T-helper 1 cell (primary cell): ENCODE results near the gene PPP1R14C.
"Not testable (repeated sequence)": the region's sequence is repeated elsewhere in the genome, so short reads cannot be mapped to it uniquely, and the experiment has no call there.

Experiments used
- DNase-seq, 5 donors: peaks; one replicate each; pipeline ENCODE4 v3.0.0-alpha.2; 2012 to 2020
- total RNA-seq, 4 donors: gene quantifications; one replicate each; lab custom pipeline; 2026; lab: John Stamatoyannopoulos, UW

The PPP1R14C gene, protein sequence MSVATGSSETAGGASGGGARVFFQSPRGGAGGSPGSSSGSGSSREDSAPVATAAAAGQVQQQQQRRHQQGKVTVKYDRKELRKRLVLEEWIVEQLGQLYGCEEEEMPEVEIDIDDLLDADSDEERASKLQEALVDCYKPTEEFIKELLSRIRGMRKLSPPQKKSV
- total RNA-seq, result 0 reads per million in 4 donors

DNA sequence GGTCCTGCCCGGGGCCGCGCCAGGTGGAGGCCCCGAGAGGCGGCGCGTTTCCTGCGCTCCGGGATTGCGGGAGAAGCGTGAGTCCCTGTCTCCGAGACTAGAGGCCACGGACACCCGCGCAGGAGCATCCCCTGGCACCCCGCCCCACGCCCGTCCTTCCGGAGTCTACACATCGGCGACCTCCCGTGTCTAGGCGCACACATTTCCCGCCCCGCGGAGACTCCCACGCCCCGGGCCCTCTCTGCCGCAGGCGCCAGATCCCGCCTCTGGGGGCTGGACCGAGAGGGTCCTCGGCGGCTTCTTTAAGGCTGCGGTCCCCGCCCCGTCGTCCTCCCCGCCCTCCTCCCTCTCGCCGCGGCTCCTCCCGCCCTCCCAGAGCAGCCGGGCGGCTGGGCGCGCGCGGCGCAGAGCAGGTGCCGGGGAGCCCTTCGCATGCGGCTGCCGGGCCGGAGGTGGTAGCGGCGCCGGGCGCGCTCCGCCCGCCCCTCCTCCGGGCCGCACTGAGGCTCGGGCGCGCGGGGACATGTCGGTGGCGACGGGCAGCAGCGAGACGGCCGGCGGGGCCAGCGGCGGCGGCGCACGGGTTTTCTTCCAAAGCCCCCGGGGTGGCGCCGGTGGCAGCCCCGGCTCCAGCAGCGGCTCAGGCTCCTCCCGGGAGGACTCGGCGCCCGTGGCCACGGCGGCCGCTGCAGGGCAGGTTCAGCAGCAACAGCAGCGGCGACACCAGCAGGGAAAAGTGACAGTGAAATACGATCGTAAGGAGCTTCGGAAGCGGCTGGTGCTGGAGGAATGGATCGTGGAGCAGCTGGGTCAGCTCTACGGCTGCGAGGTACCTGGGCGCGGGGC lies at the start of gene PPP1R14C:
Gene PPP1R14C (plus strand): TSS at position 375 of the 846 bp plus-strand sequence. CDS start 149 bp downstream, at position 524.
- DNase-seq, result no peak

DNA sequence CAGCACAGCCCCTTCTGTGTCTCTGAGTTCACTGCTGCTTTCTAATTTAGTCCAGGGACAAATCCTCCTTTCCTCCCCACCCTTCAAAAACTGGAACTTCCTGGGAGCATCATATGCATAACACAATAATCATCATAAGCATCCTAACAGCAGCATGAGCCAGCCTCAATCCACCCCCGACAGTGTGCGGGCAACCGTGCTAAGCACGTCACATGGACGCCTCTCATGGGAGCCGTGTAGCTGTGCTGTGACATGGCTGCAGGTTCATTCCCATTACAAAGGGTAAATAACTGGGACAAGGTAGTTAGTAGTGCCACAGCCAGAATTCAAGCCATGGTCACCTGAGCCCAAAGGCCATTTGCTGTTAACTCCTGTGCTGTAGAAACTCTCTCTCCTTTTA lies 49.4 kb upstream of the PPP1R14C start:
- no peak for DNase-seq

DNA sequence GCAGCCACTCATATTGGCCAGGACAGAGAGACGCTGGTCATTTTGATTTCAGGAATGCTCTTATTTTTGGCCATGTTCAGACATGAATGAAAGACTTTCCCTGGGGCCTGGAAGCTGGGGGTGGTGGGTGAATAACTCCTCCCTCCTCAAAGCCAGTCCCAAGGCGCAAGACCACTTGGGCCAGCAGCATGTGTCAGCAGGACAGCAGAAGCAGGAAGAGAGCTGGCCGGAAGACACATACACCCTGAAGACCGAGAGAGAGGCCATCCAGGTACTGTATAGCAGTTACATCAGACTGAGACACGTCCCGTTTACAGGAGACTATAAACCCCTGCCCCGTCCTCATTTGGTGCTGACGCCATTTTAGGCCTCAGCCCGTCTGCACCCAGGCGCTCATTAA lies 44.7 kb upstream of the PPP1R14C start:
- DNase-seq, result no peak

DNA sequence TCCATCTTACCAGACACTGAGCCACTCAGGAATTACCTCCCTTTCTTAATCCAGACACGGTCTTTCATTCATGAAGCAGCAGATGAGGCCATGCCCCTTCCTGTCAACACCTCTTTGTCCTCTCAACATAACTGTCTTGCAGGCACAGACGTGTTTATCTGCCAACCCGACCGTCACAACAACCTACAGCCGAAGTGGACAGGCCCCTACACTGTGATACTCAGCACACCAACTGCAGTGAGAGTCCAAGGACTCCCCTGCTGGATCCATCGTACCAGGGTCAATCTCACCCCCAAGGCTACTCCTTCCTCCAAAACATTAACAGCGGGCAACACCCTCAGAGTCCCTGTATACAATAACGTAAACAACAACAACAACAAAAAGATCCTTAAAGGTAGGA lies 43.3 kb upstream of the PPP1R14C start:
- no peak for DNase-seq

DNA sequence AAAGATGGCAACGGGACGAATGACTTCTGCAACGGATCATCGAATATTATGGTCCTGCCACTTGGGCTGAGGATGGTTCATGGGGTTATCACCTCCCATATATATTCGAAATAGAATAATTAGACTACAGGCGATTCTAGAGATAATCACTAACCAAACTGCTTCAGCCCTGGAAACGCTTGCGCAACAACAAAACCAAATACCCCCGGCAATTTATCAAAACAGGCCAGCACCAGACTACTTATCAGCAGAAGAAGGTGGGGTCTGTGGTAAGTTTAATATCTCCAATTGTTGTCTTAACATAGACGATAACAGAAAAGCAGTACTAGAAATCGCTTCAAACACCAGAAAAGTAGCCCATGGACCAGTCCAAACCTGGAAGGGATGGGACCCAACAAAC lies 42.9 kb upstream of the PPP1R14C start:
- DNase-seq, result no peak

DNA sequence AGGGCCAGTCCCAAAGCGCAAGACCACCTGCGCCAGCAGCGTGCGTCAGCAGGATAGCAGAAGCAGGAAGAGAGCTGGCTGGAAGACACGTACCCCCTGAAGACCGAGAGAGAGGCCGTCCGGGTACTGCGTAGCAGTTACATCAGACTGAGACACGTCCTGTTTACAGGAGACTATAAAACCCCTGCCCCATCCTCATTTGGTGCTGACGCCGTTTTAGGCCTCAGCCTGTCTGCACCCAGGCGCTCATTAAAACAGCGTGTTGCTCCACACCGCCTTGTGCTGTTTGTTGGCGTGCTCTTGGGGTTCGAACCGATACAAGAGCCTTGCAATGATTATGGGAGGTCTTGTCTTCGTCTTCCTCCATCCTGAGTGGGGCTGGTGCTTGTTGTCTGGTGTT lies 42.1 kb upstream of the PPP1R14C start:
- DNase-seq, result no peak

DNA sequence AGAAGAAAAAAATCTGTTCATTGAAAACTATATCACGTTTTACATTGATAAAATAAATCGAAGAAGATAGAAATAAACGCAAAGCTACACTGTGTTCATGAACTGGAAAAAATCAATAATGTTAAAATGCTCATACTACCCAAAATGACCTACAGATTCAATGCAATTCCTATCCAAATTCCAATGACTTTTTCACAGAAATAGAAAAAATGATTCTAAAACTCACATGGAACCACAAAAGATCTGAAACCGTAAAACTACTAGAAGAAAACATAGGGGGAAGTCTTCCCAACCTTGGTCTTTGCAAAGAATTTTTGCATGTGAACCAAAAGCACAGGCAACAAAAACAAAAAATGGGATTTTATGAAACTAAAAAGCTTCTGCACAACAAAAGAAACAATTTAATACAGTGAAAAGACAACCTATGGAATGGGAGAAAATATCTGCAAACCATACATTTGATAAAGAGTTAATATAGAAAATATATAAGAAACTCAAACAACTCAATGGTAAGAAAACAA lies 40.0 kb upstream of the PPP1R14C start:
- DNase-seq, result no peak

DNA sequence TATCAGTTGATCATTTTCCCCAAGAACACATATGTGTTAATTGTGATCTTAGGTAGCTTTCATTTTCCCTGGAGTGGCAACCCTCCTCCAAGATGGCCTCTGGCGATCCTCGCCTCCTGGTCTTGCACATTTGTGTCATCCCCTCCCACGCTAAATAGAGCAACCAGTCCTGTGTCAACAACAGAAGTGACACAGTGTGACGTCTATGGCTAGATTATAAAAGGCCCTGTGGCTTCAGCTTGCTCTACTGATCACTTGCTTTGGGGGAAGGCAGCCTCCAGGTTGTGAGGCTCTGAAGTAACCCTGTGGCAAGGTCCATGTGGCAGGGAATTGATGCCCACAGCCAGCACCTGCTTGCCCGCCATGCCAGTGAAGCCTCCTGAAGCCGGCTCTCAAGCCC lies 30.6 kb upstream of the PPP1R14C start:
- no peak for DNase-seq

DNA sequence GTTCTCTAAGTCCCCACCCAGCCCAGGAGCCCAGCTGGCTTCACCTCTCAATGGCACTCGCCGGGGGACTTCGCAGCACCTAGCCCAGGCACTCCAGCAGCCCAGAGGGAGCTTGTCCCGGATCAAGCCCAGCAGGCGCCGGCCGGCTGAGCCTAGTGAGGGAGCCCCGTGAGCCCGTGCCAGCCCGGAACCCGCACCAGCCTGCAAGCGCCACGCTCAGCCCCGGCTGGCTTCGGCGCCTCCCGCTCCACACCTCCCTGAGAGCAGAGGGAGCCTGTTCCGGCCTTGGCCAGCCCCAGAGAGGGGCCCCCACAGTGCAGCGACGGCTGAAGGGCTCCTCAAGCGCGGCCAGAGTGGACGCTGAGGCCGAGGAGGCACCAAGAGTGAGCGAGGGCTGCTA lies 27.1 kb upstream of the PPP1R14C start:
- no peak for DNase-seq

DNA sequence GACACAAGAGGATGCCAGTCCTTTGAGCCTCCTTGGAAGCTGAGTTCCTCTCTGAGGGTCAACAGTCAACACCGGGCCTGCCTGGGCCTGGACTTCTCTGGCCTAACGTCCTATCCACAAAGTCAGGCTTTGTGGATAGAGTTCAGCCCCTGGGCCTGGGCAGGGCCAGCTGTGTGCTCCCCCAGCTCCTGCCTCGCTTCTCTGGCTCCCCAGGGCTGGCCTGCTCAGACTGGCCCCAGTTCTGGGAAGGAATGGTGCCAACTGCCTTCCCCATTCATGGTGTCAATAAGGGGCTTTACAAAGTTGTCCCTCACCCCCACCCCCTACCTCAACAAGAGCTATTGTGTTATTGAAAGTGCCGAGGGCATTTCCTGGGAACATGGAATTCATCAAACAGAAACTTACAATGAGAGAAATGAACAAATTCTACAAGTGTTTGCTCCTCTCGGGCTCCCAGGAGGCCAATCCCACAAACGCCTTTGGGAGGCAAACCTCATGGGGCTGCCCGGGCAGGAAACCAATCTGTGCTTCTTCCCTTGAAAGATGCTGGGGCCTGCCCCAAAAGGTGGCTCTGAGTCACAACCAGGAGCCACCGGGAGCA lies 26.5 kb upstream of the PPP1R14C start:
- no peak for DNase-seq

DNA sequence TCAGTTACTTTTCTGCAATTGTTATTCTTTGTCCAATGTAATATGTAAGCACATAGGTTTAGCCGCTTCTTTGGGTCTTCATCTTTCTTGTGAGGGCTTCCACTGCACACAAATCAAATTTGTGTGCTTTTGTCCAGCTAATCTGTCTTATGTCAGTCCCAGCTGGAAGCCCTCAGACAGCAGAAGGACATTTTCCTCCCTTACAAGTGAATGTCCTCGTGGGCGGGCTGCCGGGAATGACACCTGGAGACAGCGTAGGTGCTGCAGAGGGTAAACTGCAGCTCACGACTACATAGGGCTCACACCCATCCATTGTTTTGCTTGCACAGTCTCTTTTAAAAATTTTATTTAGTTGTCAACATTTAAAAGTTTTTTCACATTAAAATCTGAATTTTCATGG lies 24.6 kb upstream of the PPP1R14C start:
- no peak for DNase-seq

DNA sequence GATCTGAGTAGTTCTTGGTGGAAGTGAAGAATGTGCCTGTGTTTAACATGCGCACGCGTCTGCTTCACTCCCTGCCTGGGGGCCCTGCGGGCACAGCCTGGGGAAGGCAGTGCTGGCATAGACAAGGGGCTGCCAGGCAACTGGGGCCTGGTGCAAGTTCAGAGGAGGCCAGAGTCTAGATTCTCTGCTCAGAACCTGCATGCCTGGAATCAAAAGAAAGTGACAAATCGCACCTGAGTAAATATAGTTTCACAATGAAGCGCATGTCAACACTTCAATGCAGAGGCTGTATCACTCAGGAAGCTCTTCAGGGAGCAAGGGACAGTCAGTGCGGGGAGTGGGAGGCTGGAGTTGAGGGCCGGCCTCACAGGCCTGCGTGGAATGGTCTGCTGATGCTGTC lies 24.2 kb upstream of the PPP1R14C start:
- no peak for DNase-seq

DNA sequence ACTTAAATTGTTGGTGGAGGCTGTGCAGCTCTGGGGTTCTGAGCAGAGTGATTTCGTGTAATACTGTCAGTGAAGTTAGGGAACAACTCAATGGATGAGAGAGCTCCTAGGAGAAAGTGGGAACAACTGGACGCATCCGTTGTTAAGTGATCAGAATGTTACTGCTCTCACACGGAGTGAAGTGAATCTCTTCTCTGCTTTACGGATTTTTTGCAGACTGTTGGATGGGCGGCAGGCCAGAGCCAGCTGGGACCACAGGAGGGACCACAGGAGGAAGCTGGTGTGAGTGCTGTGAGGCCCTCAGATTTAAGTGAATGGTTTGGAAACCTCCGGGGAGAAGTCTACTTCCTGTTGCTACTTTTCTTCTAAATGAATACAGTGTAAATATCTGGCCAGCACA lies 23.7 kb upstream of the PPP1R14C start:
- no peak for DNase-seq

DNA sequence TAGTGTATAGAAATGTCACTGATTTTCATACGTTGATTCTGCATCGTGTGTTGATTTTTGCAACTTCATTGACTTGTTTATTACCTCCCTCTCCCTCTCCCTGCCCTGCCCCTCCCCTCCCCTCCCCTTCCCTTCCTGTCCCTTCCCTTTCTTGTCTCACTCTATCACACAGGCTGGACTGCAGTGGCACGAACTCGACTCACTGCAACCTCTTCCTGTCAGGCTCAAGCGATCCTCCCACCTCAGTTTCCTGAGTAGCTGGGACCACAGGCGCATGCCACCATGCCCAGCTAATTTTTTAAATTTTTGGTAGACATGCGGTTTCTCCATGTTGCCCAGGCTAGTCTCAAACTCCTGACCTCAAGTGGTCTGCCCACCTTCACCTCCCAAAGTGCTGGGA lies 19.2 kb upstream of the PPP1R14C start:
- DNase-seq, result no peak

DNA sequence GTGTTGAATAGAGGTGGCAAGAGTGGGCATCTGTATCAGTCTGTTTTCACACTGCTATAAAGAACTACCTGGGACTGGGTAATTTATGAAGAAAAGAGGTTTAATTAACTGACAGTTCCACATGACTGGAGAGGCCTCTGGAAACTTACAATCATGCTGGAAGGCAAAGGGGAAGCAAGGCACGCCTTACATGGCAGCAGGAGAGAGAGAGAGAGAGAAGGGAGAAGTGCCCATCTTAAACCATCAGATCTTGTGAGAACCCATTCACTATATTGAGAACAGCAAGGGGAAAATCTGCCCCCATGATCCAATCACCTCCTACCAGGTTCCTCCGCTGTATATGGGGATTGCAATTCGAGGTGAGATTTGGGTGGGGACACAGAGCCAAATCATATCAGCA lies 18.6 kb upstream of the PPP1R14C start:
- no peak for DNase-seq

DNA sequence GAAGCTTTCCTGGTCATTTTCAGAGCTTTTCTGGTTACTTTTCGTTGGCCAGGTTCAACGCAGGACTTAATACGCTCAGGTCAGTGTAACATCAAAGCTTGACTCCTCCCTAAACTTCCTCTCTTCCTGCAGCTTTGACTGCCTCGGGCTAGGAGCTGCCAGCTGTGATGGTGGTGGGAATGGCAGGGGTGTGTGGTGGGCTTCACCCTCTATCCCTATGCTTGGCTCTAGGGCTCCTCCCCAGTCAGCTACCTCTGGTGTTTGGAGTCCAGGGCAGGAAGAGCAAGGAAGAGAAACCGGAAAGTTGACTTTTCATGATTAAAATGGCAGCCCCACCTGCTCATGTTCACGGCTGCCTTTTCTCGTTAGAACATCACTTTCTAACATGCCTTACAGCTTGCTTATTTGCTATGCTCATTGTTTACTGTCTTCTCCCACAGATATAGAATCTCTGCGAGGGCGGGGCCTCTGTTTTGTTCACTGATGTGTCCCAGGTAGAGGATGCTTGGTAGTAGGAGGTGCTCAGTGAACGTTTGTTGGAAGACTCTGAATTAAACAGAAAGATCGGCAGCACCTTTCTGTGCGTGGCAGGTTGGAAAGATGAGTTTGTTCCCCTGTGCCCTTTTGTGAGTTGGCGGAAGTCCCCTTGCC lies 16.1 kb upstream of the PPP1R14C start:
- DNase-seq, result no peak

DNA sequence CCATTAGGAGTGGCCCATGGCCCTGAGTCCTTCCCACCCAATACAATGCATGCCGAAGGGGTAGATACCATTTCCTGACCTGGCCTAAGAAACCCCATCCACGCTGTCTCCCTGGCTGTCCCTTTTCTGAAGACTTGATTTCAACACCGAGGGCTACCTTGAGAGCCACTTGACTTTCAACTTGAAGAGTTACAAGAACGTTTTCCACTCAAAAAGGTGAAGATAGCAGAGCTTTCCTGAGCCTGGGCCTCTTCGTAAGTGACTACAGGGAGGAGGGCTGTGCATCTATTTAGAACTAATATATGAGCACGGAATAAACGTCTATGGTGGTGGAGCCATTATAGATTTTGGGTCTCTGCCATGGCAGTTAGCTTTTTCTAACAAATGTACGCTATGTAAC lies 14.4 kb upstream of the PPP1R14C start:
- no peak for DNase-seq

DNA sequence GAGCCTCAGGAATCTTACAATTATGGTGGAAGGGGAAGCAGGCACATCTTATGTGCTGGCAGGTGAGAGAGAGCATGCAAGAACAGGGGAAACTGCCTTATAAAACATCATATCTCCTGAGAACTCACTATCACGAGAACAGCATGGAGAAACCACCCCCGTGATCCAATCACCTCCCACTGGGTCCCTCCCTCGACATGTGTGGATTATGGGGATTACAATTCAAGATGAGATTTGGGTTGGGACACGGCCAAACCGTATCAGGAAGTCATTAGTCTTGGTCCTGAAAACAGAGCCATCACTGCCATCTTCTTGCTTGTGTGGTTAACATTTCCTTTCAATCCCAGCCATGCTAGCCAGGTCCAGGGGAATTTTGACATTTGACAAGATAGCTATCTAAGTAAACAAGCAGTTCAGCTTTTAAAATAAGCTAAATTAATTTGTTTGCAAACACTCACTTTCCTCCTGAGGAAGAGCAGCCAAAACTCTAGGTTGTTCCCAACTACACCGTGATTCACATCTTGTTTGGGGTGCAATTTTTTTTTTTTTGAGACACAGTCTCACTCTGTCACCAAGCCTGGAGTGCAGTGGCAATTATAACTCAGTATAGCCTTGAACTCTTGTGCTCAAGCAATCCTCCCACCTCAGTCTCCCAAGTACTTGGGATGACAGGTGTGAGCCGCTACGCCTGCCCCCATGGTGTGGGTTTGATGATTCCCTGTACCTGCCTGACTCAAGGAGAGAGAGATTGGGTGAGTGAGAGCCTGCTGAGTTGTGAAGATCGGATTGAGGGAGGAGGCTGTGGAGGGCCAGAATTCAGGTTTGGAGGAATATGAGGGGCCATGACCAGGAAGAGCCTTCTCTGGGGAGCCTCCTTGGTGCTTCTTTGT lies 13.0 kb upstream of the PPP1R14C start:
- no peak for DNase-seq

DNA sequence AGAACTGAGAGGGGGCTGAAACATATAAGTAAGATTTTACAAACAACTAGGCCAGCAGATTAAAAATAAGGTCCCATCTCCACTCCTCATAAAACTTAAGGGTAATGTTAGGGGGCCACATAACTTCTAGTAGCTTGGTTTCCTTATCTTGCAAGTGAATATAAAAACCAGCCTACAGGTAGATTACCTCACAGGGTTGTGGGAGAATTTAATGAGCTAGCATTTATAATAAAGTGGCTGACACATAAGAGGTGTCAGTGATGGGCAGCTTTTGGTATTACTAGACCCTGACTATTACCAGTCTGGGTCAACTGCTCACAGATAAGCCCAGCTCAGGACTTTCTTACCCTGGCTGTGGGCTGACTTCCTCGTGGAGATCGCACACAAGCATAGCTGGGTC lies 9.2 kb upstream of the PPP1R14C start:
- DNase-seq, result no peak

DNA sequence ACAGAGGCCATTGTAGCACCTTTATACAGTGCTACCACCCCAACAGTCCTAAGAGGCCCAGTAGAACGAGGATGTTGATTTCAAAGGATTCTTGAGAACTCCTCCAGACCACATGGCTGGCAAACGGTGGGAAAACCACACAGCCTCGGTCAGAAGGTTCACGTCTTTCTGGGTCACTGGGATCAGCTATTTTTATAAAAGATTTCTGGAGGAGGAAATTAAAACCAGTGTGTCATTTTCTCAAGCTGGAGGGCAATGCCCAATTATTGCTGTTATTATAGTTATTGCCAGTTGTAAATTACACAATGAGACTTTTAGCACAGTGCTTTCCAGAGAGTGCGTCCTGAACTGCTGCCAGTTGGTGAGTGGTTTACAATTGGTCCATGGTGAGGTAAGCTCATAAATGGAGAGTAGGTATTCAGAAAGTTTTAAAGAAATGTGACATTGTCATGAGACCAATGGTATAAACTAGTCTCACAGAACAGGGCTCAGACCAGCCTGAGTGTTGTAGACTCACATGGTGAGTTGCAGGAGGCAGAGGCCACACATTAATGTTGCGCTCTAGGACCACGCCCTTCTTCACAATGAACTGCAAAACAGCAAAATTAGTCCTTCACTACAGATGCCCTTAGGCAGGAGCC lies 8.4 kb upstream of the PPP1R14C start:
- DNase-seq, result no peak

DNA sequence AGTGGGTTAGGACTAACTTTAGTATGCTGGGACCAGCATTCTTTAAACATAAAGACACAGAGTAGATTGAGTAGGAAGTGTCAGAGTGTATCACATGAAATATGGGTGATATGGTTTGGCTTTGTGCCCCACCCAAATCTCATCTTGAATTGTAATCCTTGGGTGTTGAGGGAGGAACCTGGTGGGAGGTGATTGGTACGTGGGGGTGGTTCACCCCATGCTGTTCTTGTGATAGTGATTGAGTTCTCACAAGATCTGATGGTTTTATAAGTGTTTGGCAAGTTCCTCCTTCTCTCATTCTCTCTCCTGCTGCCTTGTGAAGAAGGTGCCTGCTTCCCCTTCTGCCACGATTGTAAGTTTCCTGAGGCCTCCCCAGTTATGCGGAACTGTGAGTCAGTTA lies 5.1 kb upstream of the PPP1R14C start:
- not testable (repeated sequence) for DNase-seq

DNA sequence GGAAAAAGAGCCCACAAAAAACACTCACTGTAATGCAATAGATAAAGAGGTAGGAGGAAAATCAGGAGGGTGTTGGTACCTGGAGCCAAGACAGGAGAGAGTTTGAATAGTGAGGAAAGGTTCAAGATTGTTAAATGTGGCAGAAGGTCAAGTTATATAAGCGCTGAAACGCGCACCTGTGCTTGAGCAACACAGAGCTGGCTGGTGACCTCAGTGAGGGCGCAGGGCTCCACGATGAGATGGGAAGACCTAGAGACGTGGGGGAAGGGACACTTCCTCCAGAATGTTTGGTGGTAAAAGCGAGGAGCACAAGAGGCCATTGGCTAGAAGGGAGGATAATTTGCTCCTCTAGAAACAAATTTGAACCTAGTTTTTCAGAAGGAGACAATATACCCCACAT lies 4.2 kb upstream of the PPP1R14C start:
- no peak for DNase-seq
